ENCODE results near the gene CLCF1. TPM values are rescaled to one million over a fixed set of nuclear protein-coding genes. Genes with fewer than 3 reads are reported as not detected.

CLCF1 gene
- 16.1 and 19.8 TPM in 2 replicates for total RNA-seq (2014; rRNA removed)
- polyA plus RNA-seq (2012) = 9.9 TPM

DNA sequence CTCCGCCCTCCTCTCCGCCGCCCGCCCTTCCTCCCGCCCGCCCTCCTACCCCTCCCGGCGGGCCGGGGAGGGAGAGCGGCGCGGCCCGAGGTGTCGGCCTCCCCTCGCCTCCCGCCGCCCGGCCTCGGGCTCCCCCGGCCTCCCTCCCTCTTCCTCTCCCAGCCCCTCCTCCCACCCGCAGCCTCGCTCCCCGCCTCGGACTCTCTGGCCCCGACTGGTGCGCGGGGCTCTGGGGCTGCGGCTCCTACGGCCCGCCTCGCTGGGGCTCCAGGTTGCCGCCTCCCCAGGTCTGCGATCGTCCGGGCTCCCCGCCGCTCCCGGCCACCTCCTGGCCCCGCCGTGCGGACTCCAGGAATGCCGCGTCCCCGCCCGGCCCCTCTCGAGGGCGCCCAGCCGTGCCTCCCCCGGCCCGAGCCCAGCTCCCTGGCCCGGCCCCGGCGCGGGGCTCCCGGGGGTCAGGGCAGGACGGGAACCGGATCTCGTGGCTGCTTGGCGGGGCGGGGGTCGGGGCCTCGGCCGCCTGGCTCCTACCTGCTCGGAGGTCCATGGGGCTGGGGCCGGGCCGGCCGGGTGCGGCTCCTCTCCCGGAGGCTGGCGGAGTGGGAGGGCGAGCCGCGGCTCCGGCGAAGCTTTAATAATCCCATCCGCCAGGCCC is at the start of gene CLCF1:
CLCF1 (minus strand) TSS at position 606 of the 655 bp plus-strand sequence; CDS start at position 547, 59 bp downstream.
- DNase-seq (ENCODE audit: low read depth) = no peak

GRCh38 chr11:67422891-67423290 is 49.5 kb upstream of the CLCF1 start:
- DNase-seq (ENCODE audit: low read depth) = no peak

GRCh38 chr11:67421430-67422031 is 48.1 kb upstream of the CLCF1 start:
- no peak for DNase-seq (ENCODE audit: low read depth)

GRCh38 chr11:67420646-67421429 is 47.4 kb upstream of the CLCF1 start:
- peak; percentile 87 for DNase-seq (ENCODE audit: low read depth)

- DNase-seq (ENCODE audit: low read depth) = no peak
Measured at GRCh38 chr11:67420147-67420645, 46.8 kb upstream of the CLCF1 start.

- no peak for DNase-seq (ENCODE audit: low read depth)
Measured at GRCh38 chr11:67419325-67420049, 46.1 kb upstream of the CLCF1 start.

DNA sequence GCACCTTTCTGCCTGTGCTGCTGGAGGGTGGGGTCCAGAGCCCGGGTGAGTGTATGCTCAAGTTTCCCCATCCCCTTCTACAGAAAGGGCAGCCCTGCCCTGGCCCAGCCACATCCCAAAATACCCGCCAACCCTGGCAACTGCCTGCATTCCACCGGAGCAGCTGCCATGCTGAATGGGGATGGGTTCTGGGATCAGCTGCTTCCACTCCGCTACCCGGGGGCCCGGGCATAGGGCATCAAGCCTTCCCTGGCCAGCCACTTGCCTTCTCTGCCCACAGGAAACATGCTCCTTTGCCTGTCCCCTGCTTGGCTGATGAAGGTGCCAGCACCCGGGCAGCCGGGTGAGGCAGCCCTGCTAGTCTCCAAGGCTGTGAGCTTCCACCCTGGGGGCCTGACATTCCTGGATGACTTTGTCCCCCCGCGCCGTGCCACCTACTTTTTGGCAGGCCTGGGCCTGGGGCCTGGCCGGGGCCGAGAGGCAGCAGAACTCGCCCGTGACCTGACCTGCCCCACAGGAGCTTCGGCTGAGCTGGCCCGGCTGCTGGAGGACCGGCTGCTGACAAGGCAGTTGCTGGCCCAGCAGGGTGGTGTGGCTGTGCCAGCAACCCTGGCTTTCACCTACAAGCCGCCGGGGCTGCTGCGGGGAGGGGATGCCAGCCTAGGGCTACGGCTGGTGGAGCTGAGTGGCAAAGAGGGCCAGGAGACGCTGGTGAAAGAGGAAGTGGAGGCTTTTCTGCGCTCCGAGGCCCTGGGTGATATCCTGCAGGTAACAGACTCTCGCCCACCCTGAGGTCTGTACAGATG is 45.3 kb upstream of the CLCF1 start:
- DNase-seq (ENCODE audit: low read depth) = peak; percentile 64

DNA sequence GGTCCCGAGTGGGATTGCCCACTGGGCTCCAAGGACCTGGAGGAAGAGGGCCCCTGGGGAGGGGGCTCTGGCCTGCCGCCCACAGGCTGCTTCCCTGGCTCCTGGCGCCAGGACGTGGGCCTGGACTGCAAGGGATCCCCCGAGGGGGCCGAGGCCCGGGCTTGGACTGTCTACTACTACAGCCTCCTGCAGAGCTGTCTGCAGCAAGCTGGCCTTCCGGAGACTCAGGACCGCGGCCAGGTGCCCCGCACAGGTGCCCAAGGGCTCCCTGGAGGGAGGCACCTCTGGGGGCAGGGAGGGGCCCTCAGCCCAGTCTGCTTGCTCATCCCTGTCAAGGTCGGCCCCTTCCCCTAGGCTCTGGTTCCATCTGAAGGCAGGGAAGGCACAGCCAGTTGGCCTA is 44.0 kb upstream of the CLCF1 start:
- no peak for DNase-seq (ENCODE audit: low read depth)

DNA sequence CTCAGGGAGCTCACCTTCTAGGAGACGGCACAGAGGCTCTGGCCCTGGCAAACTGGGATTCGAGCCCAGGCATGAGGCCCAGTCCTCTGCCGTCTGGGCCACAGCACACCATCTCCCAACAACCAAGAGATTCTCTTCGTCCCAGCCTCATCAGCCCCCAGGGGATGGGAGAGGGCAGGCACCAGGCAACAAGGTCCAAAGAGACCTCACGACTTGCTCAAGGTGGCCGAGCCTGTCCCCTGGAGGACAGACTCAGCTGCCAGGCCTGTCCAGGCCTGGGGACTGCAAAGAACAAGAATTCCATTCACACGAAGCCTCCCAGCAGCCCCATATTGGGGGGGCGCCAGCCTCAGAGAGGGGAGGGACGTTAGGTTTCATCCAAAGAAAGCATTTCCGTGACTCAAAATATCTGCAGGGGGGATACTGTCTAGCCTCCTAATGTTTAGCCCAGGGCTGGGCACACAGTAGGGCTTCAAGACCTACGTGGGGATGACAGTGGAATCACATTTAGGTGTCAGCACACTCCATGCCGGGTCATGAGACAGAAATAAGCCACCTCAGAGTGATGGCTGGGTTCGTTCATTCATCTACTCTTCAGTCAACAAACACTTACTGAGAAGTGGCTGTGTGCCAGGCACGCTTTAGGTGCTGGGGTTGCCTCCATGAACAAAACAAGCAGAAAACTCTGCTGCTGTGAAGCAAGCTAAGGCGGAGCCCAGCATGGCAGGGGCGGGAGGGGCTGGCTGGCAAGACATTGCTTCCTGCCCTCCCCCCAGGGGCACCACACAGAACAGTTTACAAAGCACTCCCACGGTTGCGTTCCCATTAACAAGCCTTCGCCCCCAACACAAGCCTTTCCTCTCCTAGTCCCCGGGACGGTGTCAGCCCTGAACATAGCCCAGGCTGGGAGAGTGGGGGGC is 43.3 kb upstream of the CLCF1 start:
- DNase-seq (ENCODE audit: low read depth) = peak; percentile 28

GRCh38 chr11:67415501-67416304 is 42.3 kb upstream of the CLCF1 start, which contains the start of gene CARNS1:
CARNS1 (plus strand) TSS chr11:67415678; CDS start chr11:67416200, 522 bp downstream.
- DNase-seq (ENCODE audit: low read depth) = no peak

DNA sequence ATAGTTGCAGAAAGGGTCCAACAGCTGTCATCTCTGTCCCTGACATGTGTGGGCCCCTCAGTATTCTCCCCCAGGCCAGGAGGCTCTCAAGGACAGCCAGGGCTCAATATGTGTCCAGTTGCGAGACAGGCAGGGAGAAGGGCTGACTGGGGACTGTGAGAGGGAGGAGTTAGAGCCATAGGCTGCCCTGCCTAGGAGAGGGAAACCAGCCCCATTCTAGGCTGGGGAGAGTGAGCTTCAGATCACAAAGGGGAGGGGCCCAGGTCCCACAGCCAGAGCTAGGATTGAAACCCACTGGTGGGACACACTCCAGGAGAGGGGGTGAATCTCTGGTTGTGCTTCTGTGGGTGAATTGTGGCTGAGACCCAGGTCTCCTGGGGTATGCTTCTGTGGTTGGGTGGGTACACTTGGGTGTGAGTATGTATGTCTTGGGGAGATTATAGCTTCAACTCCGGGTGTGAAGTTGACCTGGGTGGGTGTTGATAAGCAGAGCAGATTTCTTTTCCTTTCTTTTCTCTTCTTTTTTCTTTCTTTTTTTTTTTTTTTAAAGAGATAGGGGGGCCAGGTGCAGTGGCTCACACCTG is 40.0 kb upstream of the CLCF1 start:
- DNase-seq (ENCODE audit: low read depth) = no peak

DNA sequence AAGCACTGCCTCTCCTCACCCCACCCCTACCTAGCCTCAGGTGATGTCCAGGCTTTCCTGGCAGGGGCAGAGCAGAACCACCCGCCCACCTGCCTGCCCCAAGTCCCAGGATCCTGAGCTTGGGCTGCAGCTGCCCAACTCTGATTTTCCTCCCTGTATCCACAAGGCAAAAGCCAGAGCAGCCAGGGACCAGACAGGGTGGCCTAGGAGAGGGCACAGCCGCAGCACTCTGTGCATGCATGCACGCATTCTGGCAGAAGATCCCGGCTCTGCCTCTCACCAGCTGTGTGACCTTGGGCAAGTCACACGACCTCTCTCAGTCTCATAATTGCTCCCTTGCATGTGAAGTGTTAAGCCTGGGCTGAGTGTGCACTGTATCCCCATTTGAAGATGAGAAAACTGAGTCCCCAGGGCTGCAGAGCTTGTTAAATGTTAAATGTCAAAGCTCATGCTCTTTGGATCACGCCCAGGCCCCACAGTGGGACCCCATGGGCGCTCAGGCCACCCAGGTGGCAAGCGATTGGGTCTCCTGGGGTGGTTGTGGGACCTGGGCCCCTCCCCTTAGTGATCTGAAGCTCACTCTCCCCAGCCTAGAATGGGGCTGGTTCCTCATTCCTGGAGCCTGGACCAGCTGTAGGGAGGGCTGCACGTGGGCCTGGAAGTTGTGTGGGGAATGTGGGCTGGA is 39.2 kb upstream of the CLCF1 start:
- DNase-seq (ENCODE audit: low read depth) = peak; percentile 17

GRCh38 chr11:67411785-67412152 is 38.4 kb upstream of the CLCF1 start:
- no peak for DNase-seq (ENCODE audit: low read depth)

DNA sequence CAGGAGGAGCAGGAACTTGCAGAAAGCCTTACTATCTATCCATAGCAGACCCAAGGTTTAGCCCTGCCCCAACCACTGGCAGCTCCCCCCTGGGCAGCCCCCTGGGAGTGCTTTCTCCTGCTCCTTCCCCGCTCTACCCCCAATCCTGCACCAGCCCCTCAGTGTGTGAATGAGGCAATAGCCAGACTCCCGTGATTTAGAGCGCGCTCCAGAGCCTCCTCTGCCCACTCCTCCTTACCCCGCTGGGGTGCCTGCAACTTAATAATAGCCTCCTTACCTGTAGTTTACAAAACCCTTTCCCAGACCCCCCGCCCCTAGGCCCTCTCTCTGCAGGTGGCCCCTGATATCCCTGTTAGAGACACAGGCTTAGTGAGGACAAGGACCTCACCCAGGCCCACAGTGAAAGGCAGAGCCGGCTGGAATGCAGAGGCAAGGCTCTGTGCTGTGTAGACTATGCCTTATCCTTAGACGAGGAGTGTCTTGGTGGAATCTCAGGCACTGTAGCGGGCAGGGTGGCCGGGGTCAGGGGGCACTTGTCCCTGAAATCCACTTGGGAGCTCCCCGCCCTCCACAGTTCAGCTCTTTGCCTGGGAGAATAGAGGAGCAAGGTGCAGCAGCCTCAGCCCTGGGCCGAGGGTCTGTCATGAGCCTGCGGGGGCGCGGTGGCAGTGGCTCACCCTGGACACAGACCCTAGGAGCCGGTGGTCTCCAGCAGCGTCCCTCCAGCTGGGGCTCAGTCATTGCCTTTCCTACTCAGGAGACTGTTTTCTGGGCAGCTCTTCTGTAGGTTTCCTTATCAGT is 37.8 kb upstream of the CLCF1 start:
- no peak for DNase-seq (ENCODE audit: low read depth)

DNA sequence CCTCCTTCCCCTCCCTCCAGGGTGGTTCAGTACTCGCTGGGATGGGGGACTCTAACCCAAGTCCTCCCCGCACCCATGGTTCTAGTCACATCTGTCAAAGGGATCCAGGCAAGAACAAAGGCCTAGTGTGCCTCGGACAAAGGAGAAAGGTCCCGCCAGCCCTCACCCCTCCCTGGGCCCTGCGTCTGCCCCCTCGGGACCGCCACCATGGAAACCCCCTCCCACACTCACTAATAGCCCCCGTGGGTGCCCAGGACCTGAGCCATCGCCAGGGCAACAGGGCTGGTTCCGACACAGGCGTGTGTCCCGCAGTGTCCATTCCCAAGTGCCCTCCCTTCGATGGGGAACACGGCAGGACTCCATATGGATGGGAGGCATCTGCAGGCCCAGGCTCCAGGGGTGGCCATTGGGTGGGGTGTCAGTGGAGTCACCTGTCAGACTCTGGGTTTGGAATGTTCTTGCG is 37.0 kb upstream of the CLCF1 start:
- DNase-seq (ENCODE audit: low read depth) = no peak

DNA sequence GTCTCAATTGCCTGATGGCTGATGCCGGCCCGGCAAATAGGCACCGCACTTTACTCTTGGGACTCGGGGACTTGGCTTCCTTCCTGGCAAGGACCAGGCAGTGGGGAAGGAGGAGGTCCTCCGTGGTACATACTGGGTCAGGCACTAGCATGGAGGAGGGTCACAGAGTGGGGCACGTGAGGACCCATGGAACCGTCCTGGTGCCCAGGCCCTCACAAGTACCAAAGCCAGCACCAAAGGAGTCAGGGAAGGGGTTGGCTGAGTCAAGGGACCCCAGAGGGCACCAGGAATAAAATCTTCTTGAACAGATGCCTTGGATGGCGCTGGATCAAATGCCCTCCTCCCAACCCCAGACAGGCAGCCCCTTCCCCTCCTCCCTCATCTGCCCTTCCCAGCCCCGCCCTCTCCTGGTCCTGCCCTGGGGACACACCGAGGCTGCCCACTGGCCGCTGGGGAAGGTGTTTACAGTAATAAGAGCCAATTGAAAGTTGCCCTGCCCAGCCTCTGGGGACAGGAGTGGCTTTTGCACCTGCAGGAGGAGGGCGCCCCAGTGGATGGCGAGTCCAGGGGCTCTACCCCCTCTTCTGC is 36.5 kb upstream of the CLCF1 start:
- no peak for DNase-seq (ENCODE audit: low read depth)

DNA sequence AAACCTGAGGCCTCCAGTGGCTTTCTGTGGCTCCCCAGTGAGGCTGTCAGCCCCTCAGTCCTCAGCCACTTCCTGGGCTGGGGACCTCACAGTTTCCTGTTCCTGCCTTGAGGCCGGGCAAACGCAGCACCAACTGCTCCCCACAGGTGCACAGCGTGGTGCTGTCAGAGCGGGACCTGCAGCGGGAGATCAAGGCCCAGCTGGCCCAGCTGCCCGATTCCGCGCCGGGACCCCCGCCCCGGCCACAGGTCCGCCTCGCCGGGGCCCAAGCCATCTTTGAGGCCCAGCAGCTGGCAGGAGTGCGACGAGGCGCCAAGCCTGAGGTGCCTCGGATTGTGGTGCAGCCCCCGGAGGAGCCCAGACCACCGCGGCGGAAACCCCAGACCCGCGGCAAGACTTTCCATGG is 35.9 kb upstream of the CLCF1 start:
- no peak for DNase-seq (ENCODE audit: low read depth)
